ENCODE measurements around the gene ITGB7. TPM values are rescaled to one million over a fixed set of nuclear protein-coding genes. Genes with fewer than 3 reads are reported as not detected.

The ITGB7 gene
- total RNA-seq, 6 experiments from 2014 or later, result 2.9 to 8.0 (median 3.9) TPM

GRCh38 chr12:53219292-53219955 lies 12.4 kb upstream of the ITGB7 start:
- DNase-seq, result no peak

GRCh38 chr12:53218551-53219291 lies 11.7 kb upstream of the ITGB7 start:
- intact Hi-C loops (cut with DNase I), result no loop called here
- peak overlapping the region; percentile 49 to 63 (median 57) for H3K4me3 ChIP-seq
- no peak for ATAC-seq
- H3K36me3 ChIP-seq, result no peaks in the 10 kb centered on the region
- DNase-seq, result peak in 1 of 3 donors; percentile 45
- H3K27ac ChIP-seq, result peak overlapping the region in 2 of 3 donors; percentile 85 to 93
- no peak for TF ChIP-seq POLR2A (IDR thresholded peaks at IDR 0.05)
- TF ChIP-seq CTCF (IDR thresholded peaks at IDR 0.05), result no peak
- WGBS (ENCODE audit: insufficient coverage, low coverage, low lambda C conversion rate, missing lambda C conversion rate), result 55% methylated on average over 11 of the region's 30 CpGs
- H3K4me1 ChIP-seq, result peaks cover 0 to 11% (median 0%) of the 10 kb centered on the region in 4 donors
- no peaks in the 10 kb centered on the region for H3K27me3 ChIP-seq
- no peaks in the 10 kb centered on the region for H3K9me3 ChIP-seq

More at GRCh38 chr12:53219292-53219955, 12.4 kb upstream of the ITGB7 start:
- TF ChIP-seq CTCF (IDR thresholded peaks at IDR 0.05), result no peak
- no peak for TF ChIP-seq POLR2A (IDR thresholded peaks at IDR 0.05)
- H3K27me3 ChIP-seq, result no peaks in the 10 kb centered on the region
- no peak for ATAC-seq
- no peaks in the 10 kb centered on the region for H3K9me3 ChIP-seq
- intact Hi-C loops (cut with DNase I), result no loop called here
- WGBS (ENCODE audit: insufficient coverage, low coverage, low lambda C conversion rate, missing lambda C conversion rate), result 39% methylated on average over 20 of the region's 27 CpGs
- H3K27ac ChIP-seq, result peak overlapping the region in 2 of 3 donors; percentile 85 to 93
- H3K4me1 ChIP-seq, result peaks cover 0 to 11% (median 0%) of the 10 kb centered on the region in 4 donors
- H3K36me3 ChIP-seq, result no peaks in the 10 kb centered on the region
- peak overlapping the region; percentile 49 to 63 (median 57) for H3K4me3 ChIP-seq

- Histone ChIP-seq H3K4me3 (no peak overlapping the region), H3K27me3 (no peaks in the 10 kb centered on the region), H3K36me3 (no peaks in the 10 kb centered on the region), H3K27ac (peak overlapping the region in 1 of 3 donors; percentile 38), H3K4me1 (peaks cover 0 to 11% (median under 1%) of the 10 kb centered on the region in 4 donors), H3K9me3 (no peaks in the 10 kb centered on the region)
- ATAC-seq, result no peak
- DNase-seq, result no peak
- TF ChIP-seq POLR2A (IDR thresholded peaks at IDR 0.05) (no peak), CTCF (IDR thresholded peaks at IDR 0.05) (no peak)
- intact Hi-C loops (cut with DNase I), result no loop called here
- 36% methylated on average over 2 of the region's 3 CpGs for WGBS (ENCODE audit: insufficient coverage, low coverage, low lambda C conversion rate, missing lambda C conversion rate)
Observed at GRCh38 chr12:53217931-53218307, 10.9 kb upstream of the ITGB7 start.

- Histone ChIP-seq H3K4me3 (no peak overlapping the region), H3K27me3 (no peaks in the 10 kb centered on the region), H3K4me1 (peaks cover 0 to 11% (median under 1%) of the 10 kb centered on the region in 4 donors), H3K27ac (peak overlapping the region in 1 of 3 donors; percentile 38), H3K36me3 (no peaks in the 10 kb centered on the region), H3K9me3 (no peaks in the 10 kb centered on the region)
- TF ChIP-seq CTCF (IDR thresholded peaks at IDR 0.05), result no peak
- no peak for TF ChIP-seq POLR2A (IDR thresholded peaks at IDR 0.05)
- peak in 2 of 3 donors; percentile 53 to 67 for DNase-seq
- 59% methylated on average over 9 of the region's 19 CpGs for WGBS (ENCODE audit: insufficient coverage, low coverage, low lambda C conversion rate, missing lambda C conversion rate)
- ATAC-seq, result no peak
- intact Hi-C loops (cut with DNase I), result no loop called here
Observed at GRCh38 chr12:53217051-53217930, 10.2 kb upstream of the ITGB7 start.

Measured in right lobe of liver (tissue), 6 donors.